SH-SY5Y (cell line): ENCODE measurements around the gene CCDC159.

Experiments used
- GATA2 ChIP-seq: IDR thresholded peaks from 2 replicates; pipeline ENCODE4 v1.6.1; 2011; ENCODE audit warnings: mild to moderate bottlenecking, low read depth, low read length
- GATA3 ChIP-seq: IDR thresholded peaks from 2 replicates; pipeline ENCODE4 v1.6.1; 2011; ENCODE audit warnings: low read depth, mild to moderate bottlenecking, low read length, moderate library complexity

DNA sequence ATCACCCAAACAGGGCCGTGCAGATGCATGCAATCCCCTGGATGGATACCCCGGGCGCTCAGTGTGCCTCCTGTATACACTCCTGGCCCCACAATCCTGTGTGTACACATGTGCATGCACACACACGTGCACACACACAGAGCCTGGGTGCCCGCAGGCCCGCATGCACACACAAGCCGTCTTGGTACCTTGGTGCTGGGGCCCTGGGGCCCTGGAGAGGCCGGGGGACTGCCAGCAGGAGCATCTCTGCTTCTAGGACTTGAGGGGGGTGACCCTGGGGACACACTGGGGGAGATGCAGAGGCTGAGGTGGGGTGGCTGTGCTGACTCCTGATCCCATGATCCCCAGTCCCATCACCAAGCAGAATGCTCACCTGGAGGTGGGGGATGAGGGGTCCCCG, 53.3 kb downstream of the CCDC159 start:
- TF ChIP-seq GATA3 (no peak), GATA2 (no peak)
